Fibroblast of villous mesenchyme (primary cell): ENCODE data around the gene KLHL42. TPM values are rescaled to one million over a fixed set of nuclear protein-coding genes. Genes with fewer than 3 reads are reported as not detected.

Experiments
- DNase-seq: peaks from one replicate; pipeline ENCODE4 v3.0.0-alpha.2; 2010; ENCODE audit warnings: low read depth
- H3K4me3 ChIP-seq: 2 replicates; pipeline ENCODE4 v1.5.1; 2011; ENCODE audit warnings: low read depth, mild to moderate bottlenecking, low read length
- total RNA-seq: library from RNA; depleted of rRNA; stranded (reverse); fragments of >200 nt; gene quantifications from 2 replicates; pipeline ENCODE4 v1.2.3, GENCODE V29; 2012
- TF ChIP-seq, protein P1 (sequence below): IDR thresholded peaks from 2 replicates; pipeline ENCODE4 v1.5.1; 2012; ENCODE audit warnings: low read depth, mild to moderate bottlenecking, low read length; ENCODE audit not compliant: insufficient read depth

The KLHL42 gene
- total RNA-seq, 1 donor = 44.5 TPM

DNA sequence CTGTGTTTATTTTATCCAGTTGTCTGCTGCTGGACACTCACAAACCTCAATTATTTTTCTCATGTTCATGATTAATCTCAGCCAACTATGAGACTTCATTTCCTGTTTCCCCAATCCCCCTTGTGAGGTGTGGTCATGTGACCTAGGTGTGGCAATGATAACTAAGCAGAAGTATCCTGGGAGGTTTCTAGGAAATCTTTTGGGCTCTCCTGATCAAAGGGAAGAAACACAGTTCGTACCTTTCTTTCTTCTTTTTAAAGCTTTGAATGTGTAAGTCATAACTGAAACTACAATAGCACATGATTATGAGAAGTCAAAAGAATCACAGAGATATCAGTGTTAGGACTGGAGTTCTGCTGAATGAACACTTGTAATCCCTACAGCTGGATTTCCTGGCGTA is 34.4 kb downstream of the KLHL42 start:
- DNase-seq = peak; percentile 14
- no peak overlapping the region for H3K4me3 ChIP-seq
- TF ChIP-seq, protein P1, sequence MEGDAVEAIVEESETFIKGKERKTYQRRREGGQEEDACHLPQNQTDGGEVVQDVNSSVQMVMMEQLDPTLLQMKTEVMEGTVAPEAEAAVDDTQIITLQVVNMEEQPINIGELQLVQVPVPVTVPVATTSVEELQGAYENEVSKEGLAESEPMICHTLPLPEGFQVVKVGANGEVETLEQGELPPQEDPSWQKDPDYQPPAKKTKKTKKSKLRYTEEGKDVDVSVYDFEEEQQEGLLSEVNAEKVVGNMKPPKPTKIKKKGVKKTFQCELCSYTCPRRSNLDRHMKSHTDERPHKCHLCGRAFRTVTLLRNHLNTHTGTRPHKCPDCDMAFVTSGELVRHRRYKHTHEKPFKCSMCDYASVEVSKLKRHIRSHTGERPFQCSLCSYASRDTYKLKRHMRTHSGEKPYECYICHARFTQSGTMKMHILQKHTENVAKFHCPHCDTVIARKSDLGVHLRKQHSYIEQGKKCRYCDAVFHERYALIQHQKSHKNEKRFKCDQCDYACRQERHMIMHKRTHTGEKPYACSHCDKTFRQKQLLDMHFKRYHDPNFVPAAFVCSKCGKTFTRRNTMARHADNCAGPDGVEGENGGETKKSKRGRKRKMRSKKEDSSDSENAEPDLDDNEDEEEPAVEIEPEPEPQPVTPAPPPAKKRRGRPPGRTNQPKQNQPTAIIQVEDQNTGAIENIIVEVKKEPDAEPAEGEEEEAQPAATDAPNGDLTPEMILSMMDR = no peak

DNA sequence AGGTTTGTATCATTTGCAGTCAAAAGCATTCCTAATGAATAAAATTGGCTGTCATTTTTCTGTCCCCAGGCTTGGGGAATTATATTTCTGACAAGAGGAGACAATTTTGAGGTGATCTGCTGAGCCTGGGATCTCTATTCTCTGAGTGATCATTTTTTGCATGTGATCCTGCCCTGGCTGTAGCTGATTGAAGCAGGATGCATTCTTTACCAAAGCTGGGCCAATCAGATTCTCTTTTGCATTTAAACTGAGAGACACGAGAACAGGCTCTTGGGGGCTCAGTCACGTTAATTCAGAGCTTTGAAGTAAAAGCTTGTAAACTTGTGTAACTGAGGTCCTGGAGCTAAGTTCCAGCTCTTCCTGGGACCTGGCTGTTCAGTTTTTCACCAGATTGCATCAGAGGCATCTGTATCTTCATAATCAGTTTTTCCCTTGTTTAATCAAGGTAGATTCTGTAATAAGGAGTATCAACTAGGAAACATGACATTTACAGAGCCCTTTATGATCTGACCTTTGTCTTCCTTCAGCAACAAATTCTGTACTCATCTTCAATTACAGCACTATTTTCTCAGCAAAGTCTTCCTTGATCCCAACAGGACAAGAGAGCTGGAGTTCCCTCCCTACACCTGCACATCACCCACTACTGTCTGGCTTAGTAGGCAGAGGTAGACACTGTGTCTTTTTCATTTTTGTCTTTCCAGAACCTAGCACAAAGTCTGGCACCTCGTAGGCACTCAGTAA is 35.0 kb downstream of the KLHL42 start:
- peak; percentile 62 for DNase-seq
- H3K4me3 ChIP-seq = no peak overlapping the region
- TF ChIP-seq, protein P1 = no peak

DNA sequence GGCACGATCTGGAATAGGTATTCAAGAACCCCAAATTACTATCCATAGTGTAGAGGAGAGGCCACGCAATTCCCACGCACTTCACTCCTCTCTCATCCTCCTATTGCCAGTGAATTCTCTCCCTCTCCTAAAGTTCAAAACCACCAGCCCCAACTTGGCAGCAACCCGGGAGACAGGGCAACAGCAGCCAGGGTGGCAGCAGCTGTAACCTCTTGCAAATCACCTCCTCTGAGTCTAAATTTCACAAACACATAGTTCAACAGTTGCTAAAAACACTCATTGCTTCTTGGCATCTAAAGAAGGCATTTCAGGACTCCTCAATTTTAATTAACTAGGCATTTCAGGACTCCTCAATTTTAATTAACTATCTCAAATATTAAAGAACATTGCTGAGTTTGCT is 37.7 kb downstream of the KLHL42 start:
- no peak overlapping the region for H3K4me3 ChIP-seq
- no peak for DNase-seq
- TF ChIP-seq, protein P1 = no peak

DNA sequence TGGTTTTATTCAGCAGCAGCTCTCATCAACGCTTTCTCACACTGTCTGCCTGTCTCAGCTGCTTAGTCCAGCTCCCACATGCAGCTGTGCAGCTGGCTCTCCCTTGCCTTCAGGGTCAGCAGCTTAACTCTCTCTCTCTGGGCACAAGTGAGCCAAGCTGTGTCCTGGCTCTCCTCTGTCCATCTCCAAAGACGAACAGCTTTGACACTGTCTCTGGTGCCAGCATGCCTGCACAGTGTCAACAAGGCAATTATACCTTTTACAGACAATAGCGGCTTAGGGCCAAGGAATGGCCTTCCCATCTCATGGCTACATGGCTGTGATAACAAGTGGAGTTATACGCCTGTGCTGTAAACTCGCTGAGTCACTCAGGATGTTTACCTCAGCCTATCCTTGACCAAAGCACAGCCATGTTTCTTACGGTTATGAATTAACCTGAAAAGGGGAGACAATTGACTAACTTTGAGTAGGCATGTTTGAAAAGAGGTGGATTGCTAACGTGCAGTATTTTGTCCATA is 38.4 kb downstream of the KLHL42 start:
- no peak for DNase-seq
- no peak overlapping the region for H3K4me3 ChIP-seq
- TF ChIP-seq, protein P1 = no peak

DNA sequence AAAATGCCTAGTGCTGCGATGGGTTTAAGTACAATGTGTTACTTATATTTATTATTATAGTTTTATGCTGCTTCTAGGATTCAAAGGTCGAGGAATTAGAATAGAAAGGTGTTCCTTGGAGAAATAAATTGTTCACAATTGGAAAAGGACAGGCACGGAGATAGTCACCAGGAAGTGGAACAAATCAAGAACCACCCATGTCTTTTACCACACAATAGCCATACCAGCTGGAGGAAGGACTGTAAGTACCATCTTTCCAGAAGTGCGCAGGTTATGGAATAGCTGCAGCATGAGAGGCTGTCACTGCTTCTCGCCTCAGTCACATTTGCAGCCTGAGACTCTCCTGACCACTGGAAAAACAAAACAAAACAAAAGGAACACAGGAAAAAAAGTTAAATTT is 40.5 kb downstream of the KLHL42 start:
- no peak overlapping the region for H3K4me3 ChIP-seq
- TF ChIP-seq, protein P1 = peak; percentile 2
- no peak for DNase-seq

DNA sequence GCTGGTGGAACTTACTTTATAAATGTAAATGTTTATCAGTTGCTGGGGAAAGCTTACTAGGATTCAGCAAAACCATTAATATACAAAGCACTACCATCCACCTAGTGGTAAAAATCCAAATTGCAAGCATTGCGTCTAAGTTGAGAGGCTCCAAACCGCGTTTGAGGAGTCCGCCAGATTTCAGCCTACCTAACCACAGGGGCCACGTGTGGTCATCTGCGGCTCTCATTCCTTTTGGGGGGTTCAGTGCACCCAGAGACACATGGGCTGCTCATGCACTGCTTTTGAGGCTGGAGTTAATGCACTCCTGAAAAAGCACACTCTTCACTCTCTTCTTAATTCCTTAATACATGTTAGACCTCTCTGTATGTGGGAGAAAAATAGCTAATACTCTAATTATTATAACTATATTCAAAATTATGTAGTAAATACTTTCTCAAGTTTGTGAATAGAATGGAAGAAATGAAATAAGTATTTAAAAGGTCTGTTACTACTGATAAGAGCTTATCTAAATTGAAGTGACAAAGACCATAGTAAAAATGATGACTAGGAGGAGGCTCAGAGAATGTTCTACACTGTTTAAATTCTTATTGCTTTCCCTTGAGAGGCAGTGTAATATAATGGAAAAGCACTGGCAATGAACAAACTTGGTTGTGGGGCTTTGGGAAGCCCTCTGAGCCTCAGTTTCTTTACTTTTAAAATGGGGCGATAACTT is 41.4 kb downstream of the KLHL42 start:
- DNase-seq = peak; percentile 76
- no peak overlapping the region for H3K4me3 ChIP-seq
- TF ChIP-seq, protein P1 = peak; percentile 81
